Neuronal stem cell (in vitro differentiated cells): ENCODE results near the gene IFNA6. TPM values are rescaled to one million over a fixed set of nuclear protein-coding genes. Genes with fewer than 3 reads are reported as not detected.

Experiments used
- DNase-seq: peaks from one replicate; pipeline ENCODE4 v3.0.0-alpha.2; 2013; ENCODE audit warnings: low spot score
- H2AFZ ChIP-seq: one replicate; pipeline ENCODE4 v1.6.1; 2013; ENCODE audit warnings: mild to moderate bottlenecking, low read length, inconsistent platforms
- H2AK5ac ChIP-seq: 2 replicates; pipeline ENCODE4 v1.6.1; 2013; ENCODE audit warnings: low read depth, mild to moderate bottlenecking, inconsistent platforms, low read length, moderate library complexity, mixed read lengths
- H2BK120ac ChIP-seq: 2 replicates; pipeline ENCODE4 v1.6.1; 2013; ENCODE audit warnings: low read depth, mild to moderate bottlenecking, inconsistent platforms, low read length, moderate library complexity, mixed read lengths
- H2BK12ac ChIP-seq: one replicate; pipeline ENCODE4 v1.6.1; 2013; ENCODE audit warnings: low read length, inconsistent platforms
- H2BK15ac ChIP-seq: 2 replicates; pipeline ENCODE4 v1.6.1; 2013; ENCODE audit warnings: mild to moderate bottlenecking, low read length, inconsistent platforms, mixed read lengths
- H2BK5ac ChIP-seq: one replicate; pipeline ENCODE4 v1.6.1; 2013; ENCODE audit warnings: inconsistent platforms, mild to moderate bottlenecking, low read length, moderate library complexity
- H3K14ac ChIP-seq: one replicate; pipeline ENCODE4 v1.6.1; 2013; ENCODE audit warnings: low read length, inconsistent platforms
- H3K18ac ChIP-seq: 2 replicates; pipeline ENCODE4 v1.6.1; 2013; ENCODE audit warnings: low read length, inconsistent platforms
- H3K23ac ChIP-seq: 2 replicates; pipeline ENCODE4 v1.6.1; 2013; ENCODE audit warnings: low read depth, mild to moderate bottlenecking, mixed read lengths, low read length, inconsistent platforms; ENCODE audit not compliant: poor library complexity
- H3K27ac ChIP-seq: replicated peaks from 3 replicates; pipeline ENCODE4 v1.5.1; 2013; ENCODE audit warnings: low read length, inconsistent platforms
- H3K27me3 ChIP-seq, 3 experiments: 2 replicates each; pipeline ENCODE4 v1.6.1; 2013; ENCODE audit warnings: low read length in 3 of 3, mild to moderate bottlenecking in 2 of 3, inconsistent platforms in 1 of 3, low read depth in 1 of 3, mixed read lengths in 1 of 3, moderate library complexity in 1 of 3; ENCODE audit not compliant: control insufficient read depth in 3 of 3, insufficient read depth in 3 of 3
- H3K36me3 ChIP-seq, 2 donors: replicated peaks in 1 of 2; 2 replicates each; pipeline ENCODE4 v1.6.1; 2013; ENCODE audit warnings: low read length in 2 of 2; ENCODE audit not compliant: control insufficient read depth in 2 of 2, insufficient read depth in 2 of 2
- H3K4ac ChIP-seq: 2 replicates; pipeline ENCODE4 v1.6.1; 2013; ENCODE audit warnings: inconsistent platforms, mild to moderate bottlenecking, low read length, moderate library complexity
- H3K4me1 ChIP-seq, 2 donors: 1 replicate in 1 of 2; 2 replicates in 1 of 2; pipeline ENCODE4 v1.6.1; 2013; ENCODE audit warnings: low read length in 2 of 2, low read depth in 1 of 2; ENCODE audit not compliant: control insufficient read depth in 2 of 2, insufficient read depth in 1 of 2
- H3K4me2 ChIP-seq: one replicate; pipeline ENCODE4 v1.6.1; 2013; ENCODE audit warnings: mild to moderate bottlenecking, low read length, inconsistent platforms; ENCODE audit not compliant: insufficient read depth, poor library complexity, severe bottlenecking
- H3K4me3 ChIP-seq, 2 donors: 2 replicates each; pipeline ENCODE4 v1.5.1; 2013; ENCODE audit warnings: low read length in 2 of 2, mild to moderate bottlenecking in 2 of 2, inconsistent platforms in 1 of 2, moderate library complexity in 1 of 2
- H3K79me1 ChIP-seq: one replicate; pipeline ENCODE4 v1.6.1; 2013; ENCODE audit warnings: low read depth, mild to moderate bottlenecking, inconsistent platforms, low read length, moderate library complexity
- H3K9ac ChIP-seq: one replicate; pipeline ENCODE4 v1.6.1; 2013; ENCODE audit warnings: mild to moderate bottlenecking, low read depth, low read length, inconsistent platforms; ENCODE audit not compliant: poor library complexity
- H3K9me3 ChIP-seq, 2 donors: replicated peaks in 1 of 2; 2 replicates each; pipeline versions ENCODE3 to v1.6.1; 2013; ENCODE audit warnings: low read length in 2 of 2, mild to moderate bottlenecking in 2 of 2, inconsistent platforms in 1 of 2, low read depth in 1 of 2, mixed read lengths in 1 of 2, moderate library complexity in 1 of 2; ENCODE audit not compliant: control insufficient read depth in 2 of 2, insufficient read depth in 1 of 2
- H4K8ac ChIP-seq: one replicate; pipeline ENCODE4 v1.6.1; 2013; ENCODE audit warnings: low read depth, mild to moderate bottlenecking, inconsistent platforms, low read length, moderate library complexity
- H4K91ac ChIP-seq: one replicate; pipeline ENCODE4 v1.6.1; 2013; ENCODE audit warnings: low read length, low read depth, mild to moderate bottlenecking, inconsistent platforms; ENCODE audit not compliant: poor library complexity
- WGBS, 2 donors: extraction: QIAGEN DNeasy Blood & Tissue Kit; methylation state at CpG; one replicate each; pipeline ENCODE4 v1.1.7; 2013; ENCODE audit warnings: missing lambda C conversion rate in 2 of 2, mixed read lengths in 1 of 2; ENCODE audit not compliant: insufficient read length in 2 of 2, insufficient replicate concordance in 1 of 2; ENCODE audit errors: extremely low coverage in 2 of 2; 5-methylcytosine and 5-hydroxymethylcytosine counted together
- polyA plus RNA-seq, 2 experiments: library from polyadenylated mRNA; stranded (reverse); fragments of 200-250 nt; gene quantifications; one replicate each; pipeline ENCODE4 v1.2.3, GENCODE V29; 2013

The IFNA6 gene
- not detected for polyA plus RNA-seq (2013, experiment 1 of 2)
- polyA plus RNA-seq (2013, experiment 2 of 2) = not detected

GRCh38 chr9:21350787-21351186 is at the start of gene IFNA6:
Gene IFNA6 (minus strand): TSS chr9:21350887. CDS start chr9:21350887, 0 bp downstream.
- no peaks in the 10 kb centered on the region for H3K4me1 ChIP-seq
- no peaks in the 10 kb centered on the region for H3K9me3 ChIP-seq
- H3K4me3 ChIP-seq = no peak within 1 kb of the TSS
- H3K4ac ChIP-seq = no peak within 1 kb of the TSS
- no peaks in the 10 kb centered on the region for H3K79me1 ChIP-seq
- H3K18ac ChIP-seq = no peak within 1 kb of the TSS
- no peak within 1 kb of the TSS for H4K91ac ChIP-seq
- no peaks in the 10 kb centered on the region for H3K36me3 ChIP-seq
- no peak within 1 kb of the TSS for H3K23ac ChIP-seq
- WGBS, 2 donors = no CpG with 5 or more reads among the region's 1 CpG
- no peak within 1 kb of the TSS for H2BK12ac ChIP-seq
- H2BK15ac ChIP-seq = no peak within 1 kb of the TSS
- no peak within 1 kb of the TSS for H3K9ac ChIP-seq
- no peak within 1 kb of the TSS for H3K27ac ChIP-seq
- DNase-seq = no peak
- H2AFZ ChIP-seq = no peak within 1 kb of the TSS
- H2AK5ac ChIP-seq = no peak within 1 kb of the TSS
- H3K14ac ChIP-seq = no peak within 1 kb of the TSS
- no peak within 1 kb of the TSS for H2BK5ac ChIP-seq
- no peak within 1 kb of the TSS for H2BK120ac ChIP-seq
- no peak within 1 kb of the TSS for H3K4me2 ChIP-seq
- no peak within 1 kb of the TSS for H4K8ac ChIP-seq
- peaks cover 0 to 2% (median 0%) of the 10 kb centered on the region in 3 experiments for H3K27me3 ChIP-seq

GRCh38 chr9:21399956-21400355 is 49.3 kb upstream of the IFNA6 start:
- H2AK5ac ChIP-seq = no peak overlapping the region
- no peak overlapping the region for H2BK12ac ChIP-seq
- H3K9me3 ChIP-seq = no peaks in the 10 kb centered on the region
- no peak overlapping the region for H2BK120ac ChIP-seq
- WGBS, 2 donors = no CpG with 5 or more reads among the region's 3 CpGs
- H3K18ac ChIP-seq = no peak overlapping the region
- H4K91ac ChIP-seq = no peak overlapping the region
- H3K23ac ChIP-seq = no peak overlapping the region
- H3K36me3 ChIP-seq = no peaks in the 10 kb centered on the region
- H3K27me3 ChIP-seq = peaks cover 0 to 68% (median 18%) of the 10 kb centered on the region in 3 experiments
- no peak overlapping the region for H2AFZ ChIP-seq
- no peak overlapping the region for H2BK5ac ChIP-seq
- H3K27ac ChIP-seq = no peak overlapping the region
- H3K4me2 ChIP-seq = no peak overlapping the region
- H3K14ac ChIP-seq = no peak overlapping the region
- DNase-seq = no peak
- H4K8ac ChIP-seq = no peak overlapping the region
- H3K4me3 ChIP-seq = no peak overlapping the region
- H3K4me1 ChIP-seq = peaks cover 0 to 5% of the 10 kb centered on the region in 2 donors
- H3K4ac ChIP-seq = no peak overlapping the region
- H3K9ac ChIP-seq = no peak overlapping the region
- H3K79me1 ChIP-seq = no peaks in the 10 kb centered on the region
- H2BK15ac ChIP-seq = no peak overlapping the region

- WGBS, 2 donors = no CpG with 5 or more reads among the region's 5 CpGs
- H3K4me3 ChIP-seq = no peak overlapping the region
- no peaks in the 10 kb centered on the region for H3K9me3 ChIP-seq
- H3K79me1 ChIP-seq = no peaks in the 10 kb centered on the region
- no peak overlapping the region for H3K18ac ChIP-seq
- peaks cover 0 to 5% of the 10 kb centered on the region in 2 donors for H3K4me1 ChIP-seq
- H3K4me2 ChIP-seq = no peak overlapping the region
- H4K8ac ChIP-seq = no peak overlapping the region
- no peak overlapping the region for H3K23ac ChIP-seq
- no peaks in the 10 kb centered on the region for H3K36me3 ChIP-seq
- no peak overlapping the region for H3K27ac ChIP-seq
- no peak overlapping the region for H2BK15ac ChIP-seq
- H3K14ac ChIP-seq = no peak overlapping the region
- peaks cover 0 to 67% (median 18%) of the 10 kb centered on the region in 3 experiments for H3K27me3 ChIP-seq
- H2AK5ac ChIP-seq = no peak overlapping the region
- no peak overlapping the region for H2BK5ac ChIP-seq
- H3K9ac ChIP-seq = no peak overlapping the region
- no peak overlapping the region for H2BK12ac ChIP-seq
- H2AFZ ChIP-seq = no peak overlapping the region
- H3K4ac ChIP-seq = no peak overlapping the region
- H4K91ac ChIP-seq = no peak overlapping the region
- DNase-seq = no peak
- H2BK120ac ChIP-seq = no peak overlapping the region
Measured at GRCh38 chr9:21398955-21399489, 48.3 kb upstream of the IFNA6 start.

- DNase-seq = peak; percentile 84
- no peak overlapping the region for H3K4ac ChIP-seq
- H2AFZ ChIP-seq = peak overlapping the region; percentile 96
- no peak overlapping the region for H2AK5ac ChIP-seq
- no peak overlapping the region for H4K8ac ChIP-seq
- H2BK5ac ChIP-seq = no peak overlapping the region
- H3K36me3 ChIP-seq = no peaks in the 10 kb centered on the region
- H2BK12ac ChIP-seq = no peak overlapping the region
- H4K91ac ChIP-seq = no peak overlapping the region
- peaks cover 0 to 43% (median 6%) of the 10 kb centered on the region in 3 experiments for H3K27me3 ChIP-seq
- WGBS, 2 donors = no CpG with 5 or more reads among the region's 40 CpGs
- H3K18ac ChIP-seq = peak overlapping the region; percentile 68
- H3K4me2 ChIP-seq = peak overlapping the region; percentile 66
- H2BK15ac ChIP-seq = no peak overlapping the region
- peaks cover 0 to 2% of the 10 kb centered on the region in 2 donors for H3K4me1 ChIP-seq
- peak overlapping the region; percentile 44 to 49 for H3K4me3 ChIP-seq
- no peak overlapping the region for H3K23ac ChIP-seq
- H3K9ac ChIP-seq = no peak overlapping the region
- no peaks in the 10 kb centered on the region for H3K9me3 ChIP-seq
- no peak overlapping the region for H2BK120ac ChIP-seq
- no peaks in the 10 kb centered on the region for H3K79me1 ChIP-seq
- no peak overlapping the region for H3K14ac ChIP-seq
- no peak overlapping the region for H3K27ac ChIP-seq
Measured at GRCh38 chr9:21395778-21396717, 45.4 kb upstream of the IFNA6 start.
